Lower leg skin (tissue), 3 donors: Measurements from ENCODE around the gene PDE1A.

Experiments
- CTCF ChIP-seq, 3 donors: fragments of 450-650 bp; IDR thresholded peaks; one replicate each; pipeline ENCODE4 v1.5.1; 2016; ENCODE audit warnings: antibody characterized with exemption in 3 of 3, mild to moderate bottlenecking in 3 of 3, moderate library complexity in 2 of 3
- POLR2A ChIP-seq, 2 donors: fragments of 450-650 bp; IDR thresholded peaks; one replicate each; pipeline ENCODE4 v1.6.1; 2016 to 2017; ENCODE audit warnings: antibody characterized with exemption in 2 of 2, mild to moderate bottlenecking in 1 of 2, moderate library complexity in 1 of 2

- TF ChIP-seq POLR2A (IDR thresholded peaks at IDR 0.05): no peak
- no peak for TF ChIP-seq CTCF (IDR thresholded peaks at IDR 0.05)
These were observed 316.5 kb downstream of the PDE1A start for GRCh38 chr2:182110347-182110746.
